ENCODE measurements around the gene PABPN1.

PABPN1 gene

DNA sequence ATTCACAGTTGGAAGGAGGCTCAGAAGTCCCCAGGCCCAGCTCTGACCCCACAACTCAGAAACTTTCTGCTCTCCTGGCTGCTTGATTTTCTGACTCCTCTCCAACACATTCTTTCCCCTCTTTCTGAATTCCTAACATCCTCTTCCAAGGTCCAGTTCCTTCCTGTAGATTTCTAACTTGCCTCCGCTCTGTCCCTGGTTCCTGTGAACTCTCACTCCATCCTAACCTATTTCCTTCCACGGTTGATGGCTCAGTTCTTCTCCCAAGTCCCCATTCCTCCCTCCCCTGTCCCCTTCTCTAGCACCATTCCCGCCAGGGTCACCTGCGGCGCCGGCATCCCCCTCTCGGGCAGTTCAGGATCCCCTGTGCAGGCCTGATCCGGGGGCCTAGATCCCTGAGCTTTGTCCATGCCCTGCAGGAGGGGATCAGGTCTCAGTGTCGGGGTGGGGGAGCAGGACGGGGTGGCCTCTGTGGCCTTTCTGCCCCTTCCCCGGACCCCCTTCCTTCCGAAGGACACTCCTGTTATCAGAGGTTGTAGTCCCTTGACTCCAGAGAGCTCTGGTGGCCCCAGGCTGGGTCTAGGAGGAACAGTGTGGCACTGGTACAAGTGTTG is 37.4 kb downstream of the PABPN1 start:
- DNase-seq: no peak

DNA sequence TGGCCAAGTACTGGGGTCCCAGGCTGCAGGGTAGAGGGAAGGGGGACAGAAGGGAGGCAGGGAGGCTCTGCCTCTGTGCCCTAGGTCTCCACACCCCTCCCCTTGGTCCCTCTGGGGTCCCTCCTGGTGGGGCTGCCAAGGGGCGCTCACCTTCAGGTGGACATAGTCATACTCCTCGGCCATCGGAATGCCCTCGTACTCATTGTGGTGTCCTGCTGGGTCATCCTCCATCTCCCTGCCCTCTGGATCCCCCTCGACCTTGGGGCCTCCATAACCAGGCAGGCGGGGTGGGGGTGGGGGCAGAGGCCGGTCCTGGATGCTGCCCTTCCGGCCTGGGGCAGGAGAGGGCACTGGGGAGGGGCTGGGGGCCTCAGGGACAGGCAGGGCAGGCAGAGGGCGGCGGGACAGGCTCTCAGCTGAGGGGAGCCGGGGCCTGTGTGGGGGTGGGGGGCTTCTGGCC is 37.9 kb downstream of the PABPN1 start:
- DNase-seq: no peak

DNA sequence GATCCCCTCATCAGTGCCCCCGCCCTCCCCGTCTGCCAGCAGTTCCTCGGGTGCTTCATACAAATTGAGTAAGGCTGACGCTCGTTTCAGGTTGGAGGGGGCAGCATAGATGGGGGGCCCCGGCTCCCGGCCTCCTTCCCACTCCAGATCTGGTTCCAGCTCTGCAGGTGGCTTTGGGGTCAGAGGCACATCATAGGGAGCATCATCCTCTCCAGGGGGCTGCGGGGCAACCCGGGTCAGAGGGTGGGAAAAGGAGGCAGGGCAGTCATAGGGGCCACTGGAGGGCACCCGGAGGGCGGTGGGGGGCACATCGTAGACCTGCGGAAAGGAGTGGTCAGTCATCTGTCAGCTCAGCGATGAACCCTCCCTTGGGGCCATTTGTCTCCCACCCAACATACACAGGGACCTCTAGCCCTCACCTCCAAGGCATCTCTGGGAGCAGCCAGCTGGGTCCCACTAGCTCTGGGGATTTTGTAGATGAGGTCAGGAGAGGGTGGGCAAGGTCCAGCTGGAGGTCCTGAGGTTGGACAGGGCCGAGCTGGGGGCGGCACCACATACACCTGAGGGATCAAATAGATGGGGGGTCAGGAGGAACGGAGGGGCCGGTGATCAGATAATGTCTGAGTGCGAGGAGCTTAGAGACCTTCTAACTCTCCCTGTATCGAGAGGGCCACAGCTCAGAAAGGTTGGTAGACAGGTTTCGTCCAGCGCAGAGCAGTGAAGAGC is 38.6 kb downstream of the PABPN1 start:
- no peak for DNase-seq

DNA sequence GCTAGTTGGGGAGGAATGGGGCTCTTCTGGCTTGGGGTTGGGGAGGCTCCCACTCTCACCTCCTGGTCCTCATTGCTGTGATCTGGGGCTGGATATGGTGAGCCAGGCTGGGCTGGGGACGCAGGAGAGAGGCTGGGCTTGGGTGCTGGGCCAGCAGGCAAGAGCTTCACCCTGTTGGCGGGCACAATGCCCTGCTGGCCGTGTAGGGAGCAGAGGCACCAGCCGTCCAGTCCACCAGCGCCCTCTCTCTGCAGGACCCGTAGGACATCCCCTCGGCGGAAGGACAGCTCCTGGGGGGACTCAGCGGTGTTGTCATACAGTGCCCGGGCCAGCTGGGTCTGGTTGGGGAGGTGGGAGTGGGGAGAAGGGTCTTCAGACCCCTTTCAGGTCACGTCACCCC is 39.2 kb downstream of the PABPN1 start:
- DNase-seq: no peak

DNA sequence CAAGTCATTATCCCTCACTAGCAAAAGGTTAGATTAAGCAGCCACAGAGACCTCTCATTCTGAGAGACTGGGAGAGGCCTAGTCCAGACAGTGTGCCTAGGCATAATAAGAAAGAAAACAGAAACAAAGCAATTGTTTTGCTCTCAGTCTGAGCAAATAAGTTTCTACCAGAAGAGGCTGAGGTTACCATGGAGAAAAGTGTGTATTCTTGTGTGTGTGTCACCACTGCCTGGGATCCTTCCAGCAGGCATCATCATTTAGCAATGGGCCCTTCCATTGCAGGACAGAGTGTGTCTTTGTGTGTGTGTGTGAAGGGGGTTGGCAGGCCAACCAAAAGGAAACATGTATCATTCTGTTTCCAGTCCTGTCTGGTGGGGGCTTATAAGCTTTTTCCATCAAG is 40.1 kb downstream of the PABPN1 start:
- no peak for DNase-seq

DNA sequence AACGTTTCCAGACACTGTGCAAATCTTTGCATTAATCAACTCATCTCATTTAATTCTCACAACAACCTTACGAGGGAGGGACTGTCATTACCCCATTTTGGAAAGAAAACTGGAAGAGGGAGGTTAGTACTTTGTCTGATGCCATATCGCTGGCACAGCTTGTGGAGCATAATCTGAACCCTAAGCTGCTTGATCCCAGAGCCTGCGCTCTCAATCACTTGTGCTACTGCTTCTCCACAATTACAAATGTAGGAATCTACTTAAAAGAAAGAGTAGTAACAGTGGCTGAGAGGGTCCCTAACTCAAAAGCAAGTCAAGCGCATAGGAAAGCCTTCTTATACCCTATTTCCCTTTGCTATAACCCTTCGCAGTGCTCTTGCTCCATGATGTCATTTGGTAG is 40.5 kb downstream of the PABPN1 start:
- DNase-seq: no peak

DNA sequence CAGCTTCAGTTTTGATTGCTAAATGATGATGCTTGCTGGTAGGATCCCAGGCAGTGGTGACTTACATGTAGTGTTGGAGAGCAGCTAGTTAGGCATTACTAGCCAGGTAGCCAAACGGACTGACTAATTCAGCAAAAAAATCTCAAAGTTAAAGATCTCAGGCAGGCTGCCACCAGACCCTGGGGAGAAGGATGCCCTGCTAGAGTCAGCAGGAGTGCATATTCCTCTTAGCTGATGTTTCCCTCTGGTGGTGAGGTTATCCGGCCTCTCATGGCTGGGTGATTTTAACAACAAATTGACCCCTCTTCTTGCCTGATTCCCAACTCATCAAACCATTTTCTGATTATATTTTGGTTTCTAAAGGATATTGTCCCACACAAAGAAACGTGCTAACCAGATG is 40.9 kb downstream of the PABPN1 start:
- no peak for DNase-seq

DNA sequence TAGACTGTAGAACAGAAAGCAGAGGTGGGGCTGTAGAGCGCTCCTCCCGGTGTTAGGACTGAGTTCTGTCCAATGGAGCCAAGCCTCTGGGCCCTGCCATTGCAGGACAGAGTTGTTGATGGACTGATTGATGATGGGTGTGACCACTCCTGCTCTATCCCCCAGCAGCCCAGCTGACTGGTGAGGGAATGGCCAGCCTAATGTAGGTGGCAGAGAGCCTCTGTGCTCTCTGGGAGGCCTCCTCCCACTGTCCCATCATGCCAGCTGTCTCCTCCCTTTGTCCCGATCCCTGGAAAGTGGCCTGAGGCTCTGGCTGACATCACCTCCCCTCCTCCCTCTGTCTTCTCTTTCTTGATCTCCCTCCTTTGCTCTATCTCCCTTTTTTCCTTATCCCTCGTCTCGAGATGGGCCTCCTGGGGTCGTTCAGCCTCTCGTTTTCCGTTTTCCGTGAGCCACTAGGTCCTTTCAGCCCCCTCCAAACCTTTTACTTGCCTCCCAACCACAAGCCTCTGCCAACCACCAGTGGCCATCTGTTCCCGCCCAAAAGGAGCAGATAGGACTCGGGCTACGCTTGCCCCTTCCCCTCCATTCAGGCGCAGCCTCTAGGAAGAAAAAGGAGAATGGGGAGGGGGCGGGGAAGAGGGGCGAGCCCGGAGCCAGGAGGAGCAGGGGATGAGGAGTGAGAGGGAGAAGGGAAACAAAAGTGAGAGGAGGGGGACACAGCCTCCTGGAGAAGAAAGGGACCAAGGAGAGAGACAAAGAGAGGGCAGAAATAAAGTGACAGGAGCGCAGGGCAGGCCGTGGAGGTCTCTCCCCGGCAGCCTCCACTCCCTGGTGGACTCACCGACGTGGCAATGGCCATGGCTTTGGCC is 43.1 kb downstream of the PABPN1 start:
- DNase-seq: no peak

DNA sequence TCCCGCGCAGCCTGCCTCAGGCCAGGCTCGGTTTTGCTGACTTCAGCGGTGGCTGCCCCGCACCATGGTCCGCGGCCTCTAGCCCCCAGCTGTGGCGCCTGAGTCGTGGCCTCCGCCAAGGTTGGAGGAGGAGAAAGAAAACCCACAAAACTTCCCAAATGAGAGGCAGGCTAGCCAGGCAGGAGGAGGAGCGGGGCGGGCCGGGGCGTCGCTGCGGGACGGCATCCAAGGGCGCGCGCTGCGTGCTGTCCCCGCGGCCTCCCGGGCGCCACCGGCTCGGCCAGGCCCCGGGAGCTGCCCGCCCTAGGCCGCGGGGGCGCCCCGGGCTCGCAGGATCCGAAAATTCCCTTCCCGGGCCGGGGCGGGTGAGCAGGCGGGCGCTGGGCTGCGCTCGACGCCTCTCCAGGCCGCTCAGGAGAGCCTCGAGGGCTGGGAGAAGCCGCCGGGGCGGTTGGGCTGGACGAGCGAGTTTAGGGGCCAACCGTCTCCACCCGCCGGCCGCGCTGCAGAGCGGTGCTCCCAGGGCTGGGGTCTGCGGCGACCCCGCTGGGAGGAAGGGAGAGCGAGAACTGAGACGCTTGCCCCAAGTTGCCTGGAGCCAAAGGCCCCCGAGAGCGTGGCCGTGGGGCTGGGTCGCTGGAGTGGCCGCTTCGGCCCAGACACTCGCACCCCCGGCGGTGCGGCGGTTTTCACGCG is 43.9 kb downstream of the PABPN1 start, which contains the start of gene EFS:
Gene EFS (minus strand): TSS at position 137 of the 696 bp plus-strand sequence. CDS start 147 bp downstream, outside the sequence.
- DNase-seq: no peak

DNA sequence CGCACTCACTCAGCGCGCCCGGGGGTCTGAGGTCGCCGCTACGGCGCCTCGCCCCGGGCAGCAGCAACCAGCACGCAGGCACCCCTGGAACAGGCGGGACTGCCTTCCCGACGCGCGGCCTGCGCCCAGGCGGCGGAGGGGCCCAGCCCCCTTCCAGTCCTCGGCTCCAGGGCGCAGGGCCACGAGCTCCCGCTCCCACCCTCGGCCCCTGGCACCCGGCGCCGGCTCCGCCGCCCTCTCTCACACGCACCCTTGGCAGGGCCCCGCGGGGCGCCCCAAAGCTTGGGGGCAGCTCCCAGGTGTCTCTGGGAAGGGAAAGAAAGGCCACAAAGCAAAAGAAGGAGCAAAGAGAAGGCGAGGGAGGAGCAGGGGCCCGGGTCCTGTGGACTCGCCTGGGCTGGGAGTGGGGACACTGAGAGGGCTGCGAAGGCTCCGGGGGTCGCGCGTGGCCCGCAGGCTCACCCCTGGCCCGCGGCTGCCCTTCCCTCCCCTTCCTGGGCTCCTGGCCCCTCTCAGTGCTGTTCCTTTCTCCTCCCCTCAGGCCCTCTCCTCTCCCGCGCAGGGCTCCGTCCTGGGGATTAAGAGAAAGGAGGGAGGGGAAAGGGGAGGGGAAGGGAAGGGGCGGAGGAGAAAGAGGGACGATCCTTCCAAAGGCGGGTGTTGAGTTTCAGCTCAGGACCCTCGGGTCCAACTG is 44.6 kb downstream of the PABPN1 start:
- DNase-seq: no peak

DNA sequence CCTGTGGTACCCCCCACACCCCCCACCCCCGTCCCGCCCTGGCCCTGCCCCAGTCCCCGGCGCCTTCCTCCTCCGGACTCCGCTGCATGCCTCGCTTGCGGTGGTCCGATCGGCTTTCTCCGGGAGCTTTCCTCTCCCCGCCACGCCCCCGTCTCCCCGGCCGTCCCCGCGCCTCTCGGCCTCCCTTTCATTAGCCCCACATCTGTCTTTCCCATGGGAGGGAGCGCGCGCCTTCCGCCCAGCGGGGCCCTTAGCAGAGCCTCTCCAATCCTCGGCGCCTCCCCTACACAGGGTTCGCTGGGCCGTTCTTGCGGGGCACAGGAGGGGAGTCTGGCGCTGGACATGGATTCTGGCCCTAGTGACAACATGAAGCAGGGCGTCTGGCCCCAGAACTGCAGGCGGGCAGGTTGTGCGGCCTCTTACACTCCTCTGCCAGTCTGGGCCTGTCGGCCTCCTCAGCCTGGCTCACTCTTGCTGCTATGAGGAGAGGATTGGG is 45.2 kb downstream of the PABPN1 start:
- DNase-seq: no peak

DNA sequence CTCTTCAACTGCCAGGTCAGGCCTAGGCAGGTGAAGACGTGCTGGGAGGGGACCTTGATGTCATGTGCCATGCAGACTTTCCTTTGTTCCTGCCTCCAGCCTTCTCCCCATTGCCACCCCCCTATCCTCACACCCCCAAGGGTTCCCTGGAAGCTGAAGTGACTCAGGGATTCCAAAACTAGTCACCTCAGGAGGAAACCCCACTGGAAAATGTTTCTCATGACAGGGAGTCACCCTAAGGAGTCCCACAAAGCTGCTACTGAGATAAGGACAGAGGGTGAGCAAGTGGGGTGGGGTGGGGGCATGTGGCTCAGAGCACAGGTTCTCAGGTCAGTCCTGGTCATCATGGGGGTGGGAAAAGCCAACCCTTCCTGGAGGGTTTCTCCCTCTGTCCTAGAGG is 49.0 kb downstream of the PABPN1 start:
- no peak for DNase-seq

DNA sequence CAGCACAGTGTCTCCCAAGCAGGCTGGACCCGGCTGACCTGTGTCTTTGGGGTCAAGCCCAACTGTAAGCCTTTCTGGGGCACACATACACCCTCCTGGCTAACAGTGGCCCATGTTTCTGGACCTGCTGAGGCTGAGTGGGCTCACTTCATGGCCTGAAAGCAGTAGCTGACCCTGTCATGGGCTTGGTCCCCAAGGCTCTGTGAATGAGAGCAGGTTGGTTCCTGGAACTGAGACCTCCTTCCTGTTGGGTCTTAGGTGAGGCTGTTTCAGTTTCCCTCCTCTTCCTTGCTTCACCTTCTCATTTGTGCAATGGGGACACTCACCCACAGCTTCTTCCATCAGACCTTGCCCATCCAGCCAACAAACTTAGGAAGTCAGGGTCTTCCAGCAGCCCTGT is 50.6 kb downstream of the PABPN1 start:
- no peak for DNase-seq

DNA sequence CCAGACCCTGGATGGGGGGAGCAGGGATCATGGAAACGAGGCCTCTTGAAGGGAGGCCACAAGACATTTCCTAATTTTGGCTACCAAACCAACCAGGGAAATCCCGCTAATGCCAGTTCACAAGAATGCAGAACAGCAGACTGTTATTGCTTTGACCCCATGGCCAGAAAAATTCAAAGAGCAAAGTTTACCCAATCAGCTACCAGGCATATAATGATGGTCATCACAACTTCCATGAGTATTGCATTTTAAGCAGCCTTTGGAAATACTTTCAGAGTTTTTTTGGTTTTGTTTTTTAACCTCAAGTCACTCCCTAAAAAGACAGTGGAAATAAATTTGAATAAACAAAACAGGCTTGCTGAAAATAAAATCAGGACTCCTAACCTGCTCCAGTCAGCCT is 51.3 kb downstream of the PABPN1 start, which contains the start of gene IL25:
Gene IL25 (plus strand): TSS at position 301 of the 400 bp plus-strand sequence.
- DNase-seq: no peak

DNA sequence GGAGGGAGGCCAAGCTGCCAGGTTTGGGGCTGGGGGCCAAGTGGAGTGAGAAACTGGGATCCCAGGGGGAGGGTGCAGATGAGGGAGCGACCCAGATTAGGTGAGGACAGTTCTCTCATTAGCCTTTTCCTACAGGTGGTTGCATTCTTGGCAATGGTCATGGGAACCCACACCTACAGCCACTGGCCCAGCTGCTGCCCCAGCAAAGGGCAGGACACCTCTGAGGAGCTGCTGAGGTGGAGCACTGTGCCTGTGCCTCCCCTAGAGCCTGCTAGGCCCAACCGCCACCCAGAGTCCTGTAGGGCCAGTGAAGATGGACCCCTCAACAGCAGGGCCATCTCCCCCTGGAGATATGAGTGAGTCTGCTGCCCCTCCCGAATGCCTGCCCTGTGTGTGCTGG is 51.8 kb downstream of the PABPN1 start:
- no peak for DNase-seq

Measured in activated T-cell treated with anti-CD3 and anti-CD28 coated beads, Interleukin-2, amount 50 U/mL, for 48 hours (primary cell).